C4-2B (cell line): Measurements from ENCODE around the gene TMEM145.

ENCODE experiments used
- H3K27ac ChIP-seq: fragments of 450-650 bp; 2 replicates; pipeline ENCODE4 v1.5.1; 2017
- CTCF ChIP-seq: fragments of 450-650 bp; conservative IDR thresholded peaks from 2 replicates; pipeline ENCODE4 v1.5.1; 2017; ENCODE audit warnings: mild to moderate bottlenecking
- ZFX ChIP-seq: fragments of 450-650 bp; IDR thresholded peaks from 2 replicates; pipeline ENCODE4 v1.6.1; 2017

Gene TMEM145

DNA sequence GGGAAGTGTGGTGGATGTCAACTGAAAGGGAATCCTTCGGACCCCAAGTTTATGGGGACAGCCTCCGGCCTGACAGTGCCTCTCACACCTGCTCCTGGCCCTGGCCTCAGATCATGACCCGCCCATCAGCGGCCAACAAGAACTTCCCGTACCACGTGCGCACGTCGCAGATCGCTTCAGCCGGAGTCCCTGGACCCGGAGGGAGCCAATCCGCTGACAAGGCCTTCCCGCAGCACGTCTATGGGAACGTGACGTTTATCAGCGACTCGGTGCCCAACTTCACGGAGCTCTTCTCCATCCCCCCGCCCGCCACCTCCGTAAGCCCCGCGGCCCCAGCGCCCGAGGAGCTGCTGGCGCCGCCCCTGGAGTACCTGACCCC is 10.4 kb downstream of the TMEM145 start:
- H3K27ac ChIP-seq, result no peak overlapping the region
- no peak for TF ChIP-seq CTCF
- no peak for TF ChIP-seq ZFX

DNA sequence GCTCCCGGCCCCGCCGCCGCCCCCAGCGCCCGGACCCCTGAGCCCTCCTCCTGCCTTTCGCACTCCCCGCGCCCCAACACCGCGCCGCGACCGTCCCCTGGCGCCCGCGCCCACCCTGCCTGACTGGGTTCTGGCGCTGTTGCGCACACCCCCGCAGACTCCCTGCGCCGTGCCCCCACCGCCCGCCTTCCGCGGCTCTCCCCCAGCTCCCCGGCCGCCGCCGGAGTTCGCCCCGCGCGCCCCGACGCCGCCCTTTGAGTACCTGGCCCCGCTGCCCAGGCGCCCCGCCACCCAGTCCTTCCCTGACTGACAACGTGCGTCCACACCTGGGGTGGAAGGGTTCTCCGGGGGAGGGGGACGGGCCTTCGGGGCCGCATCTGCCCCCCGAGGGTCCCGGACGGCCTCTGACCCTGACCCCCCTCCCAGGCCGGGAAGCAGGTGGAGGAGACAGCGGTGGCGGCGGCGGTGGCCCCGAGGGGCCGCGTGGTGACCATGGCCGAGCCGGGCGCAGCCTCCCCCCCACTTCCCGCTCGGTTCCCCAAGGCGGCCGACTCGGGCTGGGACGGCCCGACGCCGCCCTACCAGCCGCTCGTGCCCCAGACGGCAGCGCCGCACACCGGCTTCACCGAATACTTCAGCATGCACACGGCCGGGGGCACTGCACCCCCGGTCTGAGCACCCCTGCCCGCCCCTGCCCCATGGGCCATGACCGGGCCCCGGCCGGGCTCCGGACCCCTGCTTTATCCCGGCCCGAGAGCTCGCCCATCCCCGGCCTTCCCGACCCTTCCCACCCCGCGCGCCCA is 10.9 kb downstream of the TMEM145 start:
- H3K27ac ChIP-seq, result no peak overlapping the region

DNA sequence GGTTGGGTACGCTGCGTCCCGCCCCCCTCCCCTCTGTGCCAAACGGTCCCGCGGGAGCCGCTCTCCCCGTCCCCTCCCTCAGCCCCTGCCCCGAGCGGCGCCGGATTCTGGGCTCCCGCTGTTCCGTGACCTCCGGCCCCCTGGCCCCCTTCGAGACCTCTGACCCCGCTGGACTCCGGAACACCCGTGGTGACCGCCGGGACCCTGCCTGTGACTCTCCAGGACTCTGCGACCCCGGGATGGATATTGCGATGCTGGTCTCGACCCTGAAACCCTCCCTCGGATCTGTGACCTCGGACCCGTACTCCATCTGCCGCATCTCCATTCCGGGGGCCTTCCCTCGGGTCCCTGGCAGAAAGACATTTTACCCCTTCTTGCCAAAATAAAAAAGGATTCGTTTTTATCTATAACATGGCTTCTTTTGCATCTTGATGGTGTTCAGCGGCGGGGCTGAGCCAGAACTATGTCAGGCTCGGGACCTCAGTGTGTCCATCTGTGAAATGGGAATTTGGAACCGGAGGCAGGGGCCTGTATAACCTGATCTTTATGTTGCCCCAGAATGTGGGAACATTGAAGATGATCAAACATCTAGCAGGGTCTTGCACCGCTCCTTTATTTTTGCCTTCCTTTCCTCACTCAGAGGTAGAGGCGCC is 11.7 kb downstream of the TMEM145 start:
- H3K27ac ChIP-seq, result peak overlapping the region; percentile 80
- TF ChIP-seq CTCF, result peak; percentile 80; the same call in 1 of the 2 replicates
- no peak for TF ChIP-seq ZFX

More for the DNA sequence above, 10.9 kb downstream of the TMEM145 start:
- TF ChIP-seq CTCF (no peak), ZFX (no peak)

GRCh38 chr19:42325308-42325895 is 12.3 kb downstream of the TMEM145 start, which contains the start of gene MEGF8:
Gene MEGF8 (plus strand): TSS chr19:42325635. CDS start chr19:42326244, 609 bp downstream.
- TF ChIP-seq CTCF, result peak; percentile 36
- TF ChIP-seq ZFX, result 0 out of 2 replicates have a peak, but pooled peaks have one; percentile 29
- peak within 1 kb of the TSS; percentile 80 for H3K27ac ChIP-seq

DNA sequence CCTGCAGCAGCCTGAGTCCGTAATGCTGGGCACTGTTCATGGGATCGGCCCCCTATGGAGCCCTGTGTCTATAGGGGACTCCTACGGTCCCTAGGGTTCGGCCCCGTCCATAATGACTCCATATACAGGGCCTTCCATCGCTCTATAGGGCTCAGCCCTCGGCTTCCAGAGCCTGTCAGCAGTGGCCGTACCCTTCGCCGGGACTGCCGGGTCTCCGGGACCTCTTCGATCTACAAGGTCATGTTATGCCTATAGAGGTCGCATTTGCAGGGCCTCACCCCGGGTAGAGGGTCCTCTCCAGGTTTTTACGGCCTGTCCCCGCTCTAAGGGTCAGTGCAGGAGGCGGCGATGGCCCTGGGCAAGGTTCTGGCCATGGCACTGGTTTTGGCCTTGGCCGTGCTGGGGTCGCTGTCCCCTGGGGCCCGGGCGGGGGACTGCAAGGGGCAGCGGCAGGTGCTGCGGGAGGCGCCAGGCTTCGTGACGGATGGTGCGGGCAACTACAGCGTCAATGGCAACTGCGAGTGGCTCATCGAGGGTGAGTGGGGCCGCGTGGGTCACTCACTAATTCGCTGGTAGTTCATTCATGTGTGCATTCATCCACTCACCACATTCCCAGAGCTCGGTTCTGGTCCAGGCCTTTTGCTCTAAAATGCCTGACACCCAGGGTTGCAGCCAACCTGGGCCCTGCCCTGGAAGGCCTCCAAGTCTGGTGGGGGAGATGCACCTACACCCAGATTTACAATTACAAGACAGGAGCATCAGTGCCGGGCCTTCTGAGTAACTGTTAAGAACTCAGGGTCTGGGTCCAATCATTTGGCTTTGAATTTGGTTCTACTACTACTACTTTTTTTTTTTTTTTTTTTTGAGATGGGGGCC is 13.0 kb downstream of the TMEM145 start:
- TF ChIP-seq ZFX (no peak), CTCF (no peak)
- peak overlapping the region; percentile 80 for H3K27ac ChIP-seq

GRCh38 chr19:42326969-42327368 is 13.9 kb downstream of the TMEM145 start:
- H3K27ac ChIP-seq, result no peak overlapping the region
- TF ChIP-seq ZFX (no peak), CTCF (no peak)
